Breast epithelium (tissue), 3 donors: Measurements from ENCODE around the gene YY1.

Experiments
- CTCF ChIP-seq, 3 donors: fragments of 450-650 bp; IDR thresholded peaks; one replicate each; pipeline ENCODE4 v1.5.1; 2016 to 2017; ENCODE audit warnings: antibody characterized with exemption in 3 of 3, mild to moderate bottlenecking in 3 of 3, moderate library complexity in 3 of 3
- POLR2A ChIP-seq: fragments of 450-650 bp; IDR thresholded peaks from one replicate; pipeline ENCODE4 v1.6.1; 2016; ENCODE audit warnings: antibody characterized with exemption, mild to moderate bottlenecking, moderate library complexity
- POLR2AphosphoS5 ChIP-seq, 3 donors: sonication (generic); formaldehyde crosslinking; IDR thresholded peaks; one replicate each; pipeline ENCODE4 v1.6.1; 2017; ENCODE audit warnings: antibody characterized with exemption in 3 of 3

DNA sequence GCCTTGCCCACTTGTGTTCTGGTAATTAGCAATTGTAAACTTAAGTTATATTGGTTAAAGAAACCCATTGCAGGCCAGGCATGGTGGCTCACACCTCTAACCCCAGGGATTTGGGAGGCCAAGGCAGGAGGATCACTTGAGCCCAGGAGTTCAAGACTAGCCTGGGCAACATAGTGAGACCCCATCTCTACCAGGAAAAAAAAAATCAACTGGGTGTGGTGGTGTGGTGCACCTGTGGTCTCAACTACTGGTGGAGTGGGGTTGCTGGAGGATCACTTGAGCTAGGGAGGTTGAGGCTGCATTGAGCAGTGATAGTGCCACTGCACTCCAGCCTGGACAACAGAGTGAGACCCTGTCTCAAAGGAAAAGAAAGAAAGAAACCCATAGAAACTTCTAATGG is 13.7 kb downstream of the YY1 start:
- TF ChIP-seq CTCF (IDR thresholded peaks at IDR 0.05) (no peak), POLR2A (no peak), POLR2AphosphoS5 (IDR thresholded peaks at IDR 0.05) (no peak)
